ENCODE results near the gene RPS6KB1.
A peak's percentile ranks its signal among the peaks of the same experiment; 100 is the strongest.

DNA sequence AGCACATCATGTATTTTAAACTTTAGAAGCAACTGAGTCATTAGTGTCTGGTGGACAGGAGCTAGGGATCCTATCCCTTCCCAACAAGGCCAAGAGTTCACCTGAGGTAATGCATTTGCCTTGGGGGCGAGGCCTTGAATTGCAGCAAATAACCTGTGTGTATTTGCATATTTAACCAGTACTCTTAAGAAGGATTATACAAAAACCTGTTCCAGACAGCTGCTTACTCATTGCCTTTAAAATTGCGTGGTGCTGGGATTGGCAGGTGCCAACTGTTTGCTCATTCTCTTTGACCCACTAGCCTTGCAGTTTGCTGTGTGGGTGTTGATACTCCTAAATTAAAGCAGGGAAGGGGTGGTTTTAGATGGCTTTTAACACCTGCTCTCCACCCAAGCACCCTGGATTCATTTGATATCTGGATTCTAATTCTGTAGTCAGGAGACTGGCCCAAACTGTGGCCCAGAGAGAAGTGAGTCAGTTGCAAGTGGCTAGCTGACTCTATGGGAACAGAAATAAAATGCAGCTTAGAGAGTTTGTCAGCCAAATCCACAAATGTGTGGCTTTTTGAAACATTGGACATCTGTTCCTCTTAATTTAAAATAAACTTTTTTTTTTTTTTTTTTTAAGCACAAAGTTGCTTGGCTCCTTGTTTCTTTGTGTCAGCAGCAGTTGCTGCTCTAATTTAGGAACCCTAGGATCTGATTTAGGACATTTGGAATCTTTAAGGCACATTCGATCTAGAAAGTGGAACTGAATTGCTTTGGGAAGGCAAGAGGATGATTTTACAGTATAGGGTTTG, 47.1 kb upstream of the RPS6KB1 start:
- TF ChIP-seq, protein P1, sequence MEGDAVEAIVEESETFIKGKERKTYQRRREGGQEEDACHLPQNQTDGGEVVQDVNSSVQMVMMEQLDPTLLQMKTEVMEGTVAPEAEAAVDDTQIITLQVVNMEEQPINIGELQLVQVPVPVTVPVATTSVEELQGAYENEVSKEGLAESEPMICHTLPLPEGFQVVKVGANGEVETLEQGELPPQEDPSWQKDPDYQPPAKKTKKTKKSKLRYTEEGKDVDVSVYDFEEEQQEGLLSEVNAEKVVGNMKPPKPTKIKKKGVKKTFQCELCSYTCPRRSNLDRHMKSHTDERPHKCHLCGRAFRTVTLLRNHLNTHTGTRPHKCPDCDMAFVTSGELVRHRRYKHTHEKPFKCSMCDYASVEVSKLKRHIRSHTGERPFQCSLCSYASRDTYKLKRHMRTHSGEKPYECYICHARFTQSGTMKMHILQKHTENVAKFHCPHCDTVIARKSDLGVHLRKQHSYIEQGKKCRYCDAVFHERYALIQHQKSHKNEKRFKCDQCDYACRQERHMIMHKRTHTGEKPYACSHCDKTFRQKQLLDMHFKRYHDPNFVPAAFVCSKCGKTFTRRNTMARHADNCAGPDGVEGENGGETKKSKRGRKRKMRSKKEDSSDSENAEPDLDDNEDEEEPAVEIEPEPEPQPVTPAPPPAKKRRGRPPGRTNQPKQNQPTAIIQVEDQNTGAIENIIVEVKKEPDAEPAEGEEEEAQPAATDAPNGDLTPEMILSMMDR (IDR thresholded peaks at IDR 0.05), result peak in 1 of 7 experiments; percentile 20
- no peak for TF ChIP-seq EP300 (IDR thresholded peaks at IDR 0.05)
- TF ChIP-seq POLR2A (IDR thresholded peaks at IDR 0.05), result peak in 1 of 4 donors; percentile 34

Measured in stomach (tissue), 4 donors.